ENCODE measurements around the gene EDN2.
A peak's percentile ranks its signal among the peaks of the same experiment; 100 is the strongest.

Gene EDN2

GRCh38 chr1:41516168-41517061, 31.9 kb upstream of the EDN2 start:
- DNase-seq, result peak; percentile 85

GRCh38 chr1:41515778-41516167, 31.3 kb upstream of the EDN2 start:
- no peak for DNase-seq

- DNase-seq, result no peak
Observed at GRCh38 chr1:41515131-41515678, 30.7 kb upstream of the EDN2 start.

GRCh38 chr1:41514381-41514780, 29.9 kb upstream of the EDN2 start:
- DNase-seq, result no peak

- DNase-seq, result no peak
Observed at GRCh38 chr1:41513383-41513735, 28.9 kb upstream of the EDN2 start.

- DNase-seq, result no peak
Observed at GRCh38 chr1:41512701-41513382, 28.4 kb upstream of the EDN2 start.

- no peak for DNase-seq
Observed at GRCh38 chr1:41511239-41511540, 26.7 kb upstream of the EDN2 start.

- no peak for DNase-seq
Observed at GRCh38 chr1:41510531-41511238, 26.2 kb upstream of the EDN2 start.

GRCh38 chr1:41509270-41509671, 24.8 kb upstream of the EDN2 start:
- DNase-seq, result no peak

- no peak for DNase-seq
Observed at GRCh38 chr1:41508290-41508689, 23.8 kb upstream of the EDN2 start.

GRCh38 chr1:41507836-41508235, 23.4 kb upstream of the EDN2 start:
- DNase-seq, result no peak

- DNase-seq, result no peak
Observed at GRCh38 chr1:41507110-41507720, 22.7 kb upstream of the EDN2 start.

- no peak for DNase-seq
Observed at GRCh38 chr1:41504114-41505035, 19.9 kb upstream of the EDN2 start.

- DNase-seq, result no peak
Observed at GRCh38 chr1:41503538-41504113, 19.1 kb upstream of the EDN2 start.

GRCh38 chr1:41502912-41503311, 18.4 kb upstream of the EDN2 start:
- no peak for DNase-seq

GRCh38 chr1:41501581-41501980, 17.1 kb upstream of the EDN2 start:
- DNase-seq, result no peak

GRCh38 chr1:41500781-41501518, 16.5 kb upstream of the EDN2 start:
- no peak for DNase-seq

- no peak for DNase-seq
Observed at GRCh38 chr1:41500378-41500777, 15.9 kb upstream of the EDN2 start.

- DNase-seq, result no peak
Observed at GRCh38 chr1:41499591-41499990, 15.1 kb upstream of the EDN2 start.

GRCh38 chr1:41498804-41499203, 14.3 kb upstream of the EDN2 start:
- no peak for DNase-seq

GRCh38 chr1:41498391-41498790, 13.9 kb upstream of the EDN2 start:
- DNase-seq, result no peak
